GM23248 (cell line): ENCODE results near the gene CYP2A6. TPM values are rescaled to one million over a fixed set of nuclear protein-coding genes. Genes with fewer than 3 reads are reported as not detected.
"Not testable (repeated sequence)": the region's sequence is repeated elsewhere in the genome, so short reads cannot be mapped to it uniquely, and the experiment has no call there.

ENCODE experiments used
- DNase-seq: peaks from one replicate; pipeline ENCODE4 v3.0.0-alpha.2; 2015
- H2AFZ ChIP-seq: fragments of 200-600 bp; sonication (generic); 2 replicates; pipeline ENCODE4 v1.6.1; 2016; ENCODE audit warnings: antibody characterized with exemption
- H3F3A ChIP-seq: fragments of 200-600 bp; sonication (generic); 2 replicates; pipeline ENCODE4 v1.6.1; 2016; ENCODE audit warnings: mild to moderate bottlenecking, antibody characterized with exemption, mixed run types; ENCODE audit not compliant: insufficient read depth
- H3K27ac ChIP-seq: fragments of 200-600 bp; sonication (generic); 2 replicates; pipeline ENCODE4 v1.5.1; 2016; ENCODE audit warnings: mild to moderate bottlenecking
- H3K27me3 ChIP-seq: fragments of 200-600 bp; sonication (generic); replicated peaks from 2 replicates; pipeline ENCODE4 v1.6.1; 2016; ENCODE audit warnings: mild to moderate bottlenecking; ENCODE audit not compliant: insufficient read depth
- H3K36me3 ChIP-seq: fragments of 200-600 bp; sonication (generic); 2 replicates; pipeline ENCODE4 v1.6.1; 2016; ENCODE audit warnings: low read depth, mild to moderate bottlenecking
- H3K4me1 ChIP-seq: fragments of 200-600 bp; sonication (generic); 2 replicates; pipeline ENCODE4 v1.6.1; 2016; ENCODE audit warnings: mild to moderate bottlenecking; ENCODE audit not compliant: insufficient read depth
- H3K4me2 ChIP-seq: fragments of 200-600 bp; sonication (generic); one replicate; pipeline ENCODE4 v1.6.1; 2016; ENCODE audit warnings: mild to moderate bottlenecking; ENCODE audit not compliant: unreplicated experiment
- H3K4me3 ChIP-seq: fragments of 200-600 bp; sonication (generic); 2 replicates; pipeline ENCODE4 v1.5.1; 2016; ENCODE audit warnings: mild to moderate bottlenecking
- H3K79me2 ChIP-seq: fragments of 200-600 bp; sonication (generic); 2 replicates; pipeline ENCODE4 v1.6.1; 2016; ENCODE audit warnings: mild to moderate bottlenecking; ENCODE audit not compliant: insufficient read depth
- H3K9ac ChIP-seq: fragments of 200-600 bp; sonication (generic); 2 replicates; pipeline ENCODE4 v1.6.1; 2016; ENCODE audit warnings: mild to moderate bottlenecking
- H3K9me2 ChIP-seq: fragments of 200-600 bp; sonication (generic); 2 replicates; pipeline ENCODE4 v1.6.1; 2016; ENCODE audit warnings: mixed run types, mild to moderate bottlenecking, moderate library complexity; ENCODE audit not compliant: insufficient read depth
- H3K9me3 ChIP-seq: fragments of 200-600 bp; sonication (generic); one replicate; pipeline ENCODE4 v1.6.1; 2017; ENCODE audit warnings: low read depth
- H4K20me1 ChIP-seq: fragments of 200-600 bp; sonication (generic); 2 replicates; pipeline ENCODE4 v1.6.0; 2016; ENCODE audit not compliant: insufficient read depth
- EZH2 ChIP-seq: fragments of 200-600 bp; sonication (generic); IDR thresholded peaks from 2 replicates; pipeline ENCODE4 v1.6.1; 2018; ENCODE audit warnings: antibody characterized with exemption, mild to moderate bottlenecking; ENCODE audit not compliant: insufficient read depth, poor library complexity, severe bottlenecking
- EZH2phosphoT487 ChIP-seq: fragments of 200-600 bp; sonication (generic); IDR thresholded peaks from 2 replicates; pipeline ENCODE4 v1.6.1; 2018; ENCODE audit warnings: antibody characterized with exemption, moderate library complexity, mild to moderate bottlenecking, low read depth; ENCODE audit not compliant: insufficient read depth
- WGBS, 2 experiments: methylation state at CpG; one replicate each; pipeline ENCODE4 v1.1.6; 2015 to 2017; ENCODE audit warnings: low lambda C conversion rate in 2 of 2, low coverage in 1 of 2; ENCODE audit errors: missing lambda C conversion rate in 2 of 2; 5-methylcytosine and 5-hydroxymethylcytosine counted together
- in situ Hi-C: fragments of 300-500 bp; cut with MboI; formaldehyde crosslinking; loops from 2 replicates; pipeline ENCODE4 v1.15.0; 2020
- polyA plus RNA-seq: library from polyadenylated mRNA; unstranded; fragments of >200 nt; fragmentation: Nextera tagmentation; extraction: Ambion mirVana; gene quantifications from 2 replicates; pipeline ENCODE4 v1.2.1, GENCODE V29; 2016
- total RNA-seq: library from RNA; depleted of rRNA; stranded (reverse); fragments of >200 nt; shearing (Covaris generic); gene quantifications from 2 replicates; pipeline ENCODE4 v1.2.3, GENCODE V29; 2014

The CYP2A6 gene
- total and polyA plus RNA-seq, 2 experiments from 2014 or later: not detected

GRCh38 chr19:40825460-40826095, 24.7 kb downstream of the CYP2A6 start:
- H3K9ac ChIP-seq, H3K79me2 ChIP-seq, H3K4me2 ChIP-seq, H3K9me2 ChIP-seq, H3K36me3 ChIP-seq, H3K4me3 ChIP-seq, H2AFZ ChIP-seq, H3K27me3 ChIP-seq, H4K20me1 ChIP-seq, DNase-seq, H3F3A ChIP-seq, in situ Hi-C loops, H3K9me3 ChIP-seq, H3K27ac ChIP-seq, H3K4me1 ChIP-seq: not testable (repeated sequence)
- 79 to 80% methylated on average over 6 of the region's 6 CpGs for WGBS, 2 experiments

GRCh38 chr19:40824916-40825315, 25.3 kb downstream of the CYP2A6 start:
- H4K20me1 ChIP-seq, H3K27me3 ChIP-seq, H2AFZ ChIP-seq, H3K27ac ChIP-seq, H3K79me2 ChIP-seq, H3K36me3 ChIP-seq, H3K4me2 ChIP-seq, in situ Hi-C loops, H3K4me1 ChIP-seq, H3K4me3 ChIP-seq, H3K9me3 ChIP-seq, H3F3A ChIP-seq, H3K9ac ChIP-seq, H3K9me2 ChIP-seq, DNase-seq: not testable (repeated sequence)
- WGBS, 2 experiments: 86 to 89% methylated on average over 13 to 16 of the region's 16 CpGs

- H3K4me1 ChIP-seq: not testable (repeated sequence)
Observed at GRCh38 chr19:40822704-40823553, 27.3 kb downstream of the CYP2A6 start.

GRCh38 chr19:40822161-40822560, 28.1 kb downstream of the CYP2A6 start:
- no peak overlapping the region for H3K27ac ChIP-seq
- H2AFZ ChIP-seq: no peak overlapping the region
- WGBS, 2 experiments: 90 to 93% methylated on average over 16 to 22 of the region's 22 CpGs
- no peaks in the 10 kb centered on the region for H3K9me3 ChIP-seq
- H3K4me2 ChIP-seq: no peak overlapping the region
- no peaks in the 10 kb centered on the region for H3K4me1 ChIP-seq
- in situ Hi-C loops: no loop called here
- H3K36me3 ChIP-seq: no peaks in the 10 kb centered on the region; the same call in 1 of the 2 replicates
- H3K79me2 ChIP-seq: no peaks in the 10 kb centered on the region
- no peak for TF ChIP-seq EZH2phosphoT487
- no peak for TF ChIP-seq EZH2
- peaks cover 7% of the 10 kb centered on the region for H3F3A ChIP-seq
- H4K20me1 ChIP-seq: no peaks in the 10 kb centered on the region
- no peak for DNase-seq
- H3K27me3 ChIP-seq: no peaks in the 10 kb centered on the region
- no peak overlapping the region for H3K9ac ChIP-seq
- H3K9me2 ChIP-seq: no peaks in the 10 kb centered on the region
- H3K4me3 ChIP-seq: no peak overlapping the region

More at GRCh38 chr19:40822704-40823553, 27.3 kb downstream of the CYP2A6 start:
- H3K27me3 ChIP-seq, H3F3A ChIP-seq, H3K27ac ChIP-seq, H3K9ac ChIP-seq, H3K9me3 ChIP-seq, H3K4me3 ChIP-seq, H3K4me2 ChIP-seq, H3K79me2 ChIP-seq, H4K20me1 ChIP-seq, H3K9me2 ChIP-seq, H3K36me3 ChIP-seq, DNase-seq, in situ Hi-C loops, H2AFZ ChIP-seq: not testable (repeated sequence)
- WGBS, 2 experiments: 81 to 85% methylated on average over 9 of the region's 9 CpGs

DNA sequence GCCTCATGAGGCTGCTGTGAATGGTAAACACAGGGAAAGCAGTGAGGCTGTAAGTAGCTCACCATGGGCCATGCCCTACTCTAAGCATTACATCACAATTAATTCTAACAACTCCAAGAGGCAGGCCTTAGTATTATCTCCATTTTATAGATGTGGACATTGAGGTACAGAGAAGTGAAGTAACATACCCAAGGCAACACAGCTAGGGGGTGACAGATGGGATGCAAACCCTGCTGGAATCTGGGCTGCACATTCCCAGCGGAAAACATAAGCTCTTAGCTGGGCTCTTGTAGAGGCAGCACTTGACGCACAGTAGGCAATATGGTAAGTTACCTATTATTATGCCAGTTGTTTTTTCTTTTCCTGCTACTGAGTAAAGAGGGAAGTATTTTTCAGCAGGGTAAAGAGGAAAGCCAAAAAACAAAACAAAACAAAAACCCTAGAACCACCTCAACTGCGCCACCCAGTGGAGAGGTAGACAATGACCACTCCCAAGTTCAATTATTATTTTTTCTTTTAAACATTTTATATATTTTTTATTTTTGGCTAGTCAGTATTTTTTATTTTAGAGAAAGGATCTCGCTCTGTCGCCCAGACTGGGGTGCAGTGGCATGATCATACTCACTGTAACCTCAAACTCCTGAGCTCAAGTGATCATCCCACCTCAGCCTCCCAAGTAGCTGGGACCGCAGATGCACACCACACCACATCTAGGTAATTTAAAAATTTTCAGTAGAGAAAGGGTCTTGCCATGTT, 30.6 kb downstream of the CYP2A6 start:
- H3K9me3 ChIP-seq, H3K9ac ChIP-seq, H4K20me1 ChIP-seq, H3F3A ChIP-seq, H3K27ac ChIP-seq, H3K4me2 ChIP-seq, H3K4me3 ChIP-seq, H3K9me2 ChIP-seq, H2AFZ ChIP-seq, in situ Hi-C loops, H3K36me3 ChIP-seq, H3K27me3 ChIP-seq, H3K4me1 ChIP-seq, H3K79me2 ChIP-seq: not testable (repeated sequence)
- DNase-seq: peak; percentile 57
- WGBS, 2 experiments: 34 to 35% methylated on average over 6 of the region's 6 CpGs

GRCh38 chr19:40818480-40819399, 31.5 kb downstream of the CYP2A6 start:
- H3K4me1 ChIP-seq, H3K9ac ChIP-seq, H3F3A ChIP-seq, H3K9me2 ChIP-seq, H3K36me3 ChIP-seq, H2AFZ ChIP-seq, H3K79me2 ChIP-seq, H3K27ac ChIP-seq, H3K9me3 ChIP-seq, H3K27me3 ChIP-seq, H4K20me1 ChIP-seq, in situ Hi-C loops: not testable (repeated sequence)
- H3K4me2 ChIP-seq: peak overlapping the region; percentile 68
- peak; percentile 39 for DNase-seq
- H3K4me3 ChIP-seq: peak overlapping the region; percentile 46
- 30 to 35% methylated on average over 23 to 35 of the region's 36 CpGs for WGBS, 2 experiments
